T-cell (primary cell): ENCODE measurements around the gene FRMD7. TPM values are rescaled to one million over a fixed set of nuclear protein-coding genes. Genes with fewer than 3 reads are reported as not detected.
A peak's percentile ranks its signal among the peaks of the same experiment; 100 is the strongest.

Experiments
- ATAC-seq, 4 experiments: fragments of 200-7000 bp in 3 of 4; fragments of 150-1000 bp in 1 of 4; cut with Tn5 transposase; replicated peaks in 1 of 4; 1 replicate in 3 of 4; 2 replicates in 1 of 4; pipeline ENCODE4 v1.10.0; 2021; ENCODE audit warnings: moderate library complexity in 3 of 4, mild to moderate bottlenecking in 2 of 4, moderate number of reproducible peaks in 1 of 4
- CTCF ChIA-PET, 2 donors: fragments of 300-600 bp; sonication (Branson Sonifier 250); formaldehyde crosslinking; loops; one replicate each; lab custom pipeline; 2022; ENCODE audit warnings: antibody characterized with exemption in 2 of 2; lab: Charles Lee
- POLR2A ChIA-PET, 2 donors: fragments of 300-600 bp; sonication (Branson Sonifier 250); formaldehyde crosslinking; loops; one replicate each; lab custom pipeline; 2022; ENCODE audit warnings: antibody characterized with exemption in 2 of 2; lab: Charles Lee
- DNase-seq, 35 experiments: peaks; one replicate each; pipeline versions ENCODE4 v3.0.0 to v3.0.0-alpha.2; 2013 to 2023
- H3K27ac ChIP-seq: one replicate; pipeline ENCODE4 v1.5.1; 2013; ENCODE audit warnings: low read length
- H3K27me3 ChIP-seq, 2 experiments: replicated peaks in 1 of 2; 1 replicate in 1 of 2; 2 replicates in 1 of 2; pipeline versions ENCODE4 v1.6.1 to v1.7.0; 2013; ENCODE audit warnings: low read length in 1 of 2, mixed read lengths in 1 of 2; ENCODE audit not compliant: control insufficient read depth in 2 of 2, insufficient read depth in 2 of 2; ENCODE audit errors: extremely low read depth in 1 of 2
- H3K36me3 ChIP-seq, 2 donors: 1 replicate in 1 of 2; 2 replicates in 1 of 2; pipeline versions ENCODE4 v1.6.1 to v1.7.0; 2013; ENCODE audit warnings: low read length in 1 of 2; ENCODE audit not compliant: control insufficient read depth in 2 of 2, insufficient read depth in 1 of 2; ENCODE audit errors: extremely low read depth in 1 of 2
- H3K4me1 ChIP-seq, 2 experiments: 1 replicate in 1 of 2; 2 replicates in 1 of 2; pipeline versions ENCODE4 v1.6.1 to v1.7.0; 2013; ENCODE audit warnings: low read length in 2 of 2, mixed read lengths in 1 of 2; ENCODE audit not compliant: insufficient read depth in 2 of 2, control insufficient read depth in 1 of 2; ENCODE audit errors: extremely low read depth in 1 of 2
- H3K4me3 ChIP-seq, 2 donors: 1 replicate in 1 of 2; 2 replicates in 1 of 2; pipeline versions ENCODE4 v1.5.1 to v1.7.0; 2013; ENCODE audit warnings: mild to moderate bottlenecking in 2 of 2, low read length in 1 of 2, moderate library complexity in 1 of 2; ENCODE audit not compliant: control insufficient read depth in 1 of 2; ENCODE audit errors: extremely low read depth in 1 of 2
- H3K9me3 ChIP-seq: 2 replicates; pipeline ENCODE4 v1.7.0; 2013
- H3K27ac Mint-ChIP-seq, 2 donors: one replicate each; pipeline ENCODE4 v1.8.0; 2020 to 2021; ENCODE audit warnings: mild to moderate bottlenecking in 2 of 2, mixed read lengths in 2 of 2
- H3K27me3 Mint-ChIP-seq, 2 donors: one replicate each; pipeline ENCODE4 v1.8.0; 2021 to 2022; ENCODE audit warnings: mixed read lengths in 2 of 2
- H3K36me3 Mint-ChIP-seq: one replicate; pipeline ENCODE4 v1.8.0; 2021; ENCODE audit warnings: mixed read lengths
- H3K4me1 Mint-ChIP-seq, 3 donors: one replicate each; pipeline ENCODE4 v1.8.0; 2020 to 2022; ENCODE audit warnings: mixed read lengths in 3 of 3, mild to moderate bottlenecking in 1 of 3
- H3K4me3 Mint-ChIP-seq, 3 donors: one replicate each; pipeline ENCODE4 v1.8.0; 2020 to 2022; ENCODE audit warnings: mild to moderate bottlenecking in 3 of 3, mixed read lengths in 3 of 3, moderate library complexity in 3 of 3
- H3K9me3 Mint-ChIP-seq, 3 donors: one replicate each; pipeline ENCODE4 v1.8.0; 2020 to 2022; ENCODE audit warnings: mixed read lengths in 3 of 3
- total RNA-seq, 35 experiments: library from RNA in 6 of 35; stranded (reverse) in 6 of 35; fragments of 120-200 nt in 1 of 35; gene quantifications; one replicate each; pipeline versions ENCODE4 v1.2.1 to v1.2.4 and lab custom pipeline; 2013 to 2026

FRMD7 gene
- total RNA-seq, 5 donors from 2014 or later (not counting 1 experiment from before 2014, with no cell fraction given) = not detected

GRCh38 chrX:132030264-132030663 lies 97.6 kb downstream of the FRMD7 start:
- peaks cover 0 to 12% of the 10 kb centered on the region in 2 donors for H3K27me3 Mint-ChIP-seq
- no peaks in the 10 kb centered on the region for H3K9me3 ChIP-seq
- H3K4me3 Mint-ChIP-seq = no peak overlapping the region
- peak overlapping the region; percentile 6 to 71 for H3K27ac Mint-ChIP-seq
- no peak overlapping the region for H3K4me3 ChIP-seq
- ATAC-seq (no peak), DNase-seq (no peak)
- no peaks in the 10 kb centered on the region for H3K9me3 Mint-ChIP-seq
- ChIA-PET POLR2A (no interaction called here), CTCF (interaction anchor here (0.6 to 0.7 kb wide), 2 partner anchors 176 to 189 kb away, joined by 3 to 4 read pairs; partner anchors contain the start of gene RAP2C (in 1 of the 2))
- peaks cover 69 to 79% (median 78%) of the 10 kb centered on the region in 3 donors for H3K4me1 Mint-ChIP-seq
- H3K27ac ChIP-seq = no peak overlapping the region
- H3K27me3 ChIP-seq = no peaks in the 10 kb centered on the region
- H3K36me3 ChIP-seq = no peaks in the 10 kb centered on the region
- H3K36me3 Mint-ChIP-seq = peaks cover 17% of the 10 kb centered on the region
- H3K4me1 ChIP-seq = peaks cover 4 to 14% of the 10 kb centered on the region in 2 experiments

Other genes with a start within 250 kb of the FRMD7 start
- gene STK26, start 104.7 kb downstream of the FRMD7 start, total RNA-seq = 10 to 100 TPM; 28.5 to 38.1 (median 34.4) TPM
- gene RAP2C, start 91.4 kb upstream of the FRMD7 start, total RNA-seq = 10 to 100 TPM; 22.5 to 43.0 (median 26.8) TPM